GM12878 (cell line): Measurements from ENCODE around the gene NIN. TPM values are rescaled to one million over a fixed set of nuclear protein-coding genes. Genes with fewer than 3 reads are reported as not detected.

ENCODE experiments used
- ATAC-seq: fragments of 200-7000 bp; cut with Tn5 transposase; 3 replicates; pipeline ENCODE4 v1.9.1; 2020; ENCODE audit warnings: mild to moderate bottlenecking, moderate library complexity
- BruUV-seq: library from RNA; stranded (reverse); fragments of 400-500 nt; replicated peaks from 2 replicates; lab custom pipeline; 2021; lab: Mats Ljungman, UMichigan
- CTCF ChIA-PET: fragments of 300-600 bp; sonication (Branson Sonifier 250); formaldehyde crosslinking; extraction: SDS; loops from one replicate; lab custom pipeline; 2021; ENCODE audit warnings: inconsistent platforms; lab: Yijun Ruan, JAX
- POLR2A ChIA-PET: fragments of 350-600 bp; formaldehyde crosslinking; extraction: SDS; loops from one replicate; lab custom pipeline; 2021; ENCODE audit warnings: inconsistent platforms; lab: Charles Lee
- RAD21 ChIA-PET: fragments of 300-600 bp; sonication (Branson Sonifier 250); formaldehyde crosslinking; loops from one replicate; lab custom pipeline; 2023; ENCODE audit warnings: antibody characterized with exemption; ENCODE audit not compliant: unreplicated experiment; lab: Charles Lee
- SMC1A ChIA-PET: fragments of 300-600 bp; sonication (Branson Sonifier 250); formaldehyde crosslinking; loops from one replicate; lab custom pipeline; 2023; ENCODE audit not compliant: unreplicated experiment, uncharacterized antibody; lab: Charles Lee
- DNase-seq: peaks from one replicate; pipeline ENCODE4 v3.0.0-alpha.2; 2011; ENCODE audit warnings: low read depth, low spot score
- FAIRE-seq: peaks from 3 replicates; lab custom pipeline; 2011; peaks lifted over from hg19 to GRCh38; lab: Jason Lieb, UNC
- H2AFZ ChIP-seq: 2 replicates; pipeline ENCODE4 v1.6.0; 2011; ENCODE audit warnings: low read depth, low read length, control low read depth; ENCODE audit not compliant: control insufficient read depth
- H3K27ac ChIP-seq: 2 replicates; pipeline ENCODE4 v1.5.1; 2011; ENCODE audit warnings: control low read depth; ENCODE audit not compliant: control insufficient read depth, insufficient read depth
- H3K27me3 ChIP-seq, 2 experiments: replicated peaks in 1 of 2; 2 replicates each; pipeline versions ENCODE4 v1.6.0 to v1.6.1; 2011; ENCODE audit warnings: low read length in 1 of 2; ENCODE audit not compliant: control insufficient read depth in 2 of 2, insufficient read depth in 2 of 2
- H3K36me3 ChIP-seq, 2 experiments: 2 replicates each; pipeline ENCODE4 v1.5.1; 2011; ENCODE audit warnings: low read length in 1 of 2; ENCODE audit not compliant: control insufficient read depth in 2 of 2, insufficient read depth in 2 of 2
- H3K4me1 ChIP-seq: 2 replicates; pipeline ENCODE4 v1.6.1; 2011; ENCODE audit warnings: mild to moderate bottlenecking, low read length, moderate library complexity, mixed read lengths; ENCODE audit not compliant: control insufficient read depth, insufficient read depth
- H3K4me2 ChIP-seq: 2 replicates; pipeline ENCODE4 v1.6.0; 2011; ENCODE audit warnings: control low read depth; ENCODE audit not compliant: control insufficient read depth, insufficient read depth
- H3K4me3 ChIP-seq: fragments of 200-600 bp; sonication (generic); 2 replicates; pipeline ENCODE4 v1.5.1; 2016
- H3K79me2 ChIP-seq: 2 replicates; pipeline ENCODE4 v1.6.0; 2011; ENCODE audit warnings: low read length; ENCODE audit not compliant: control insufficient read depth, insufficient read depth
- H3K9ac ChIP-seq: 2 replicates; pipeline ENCODE4 v1.8.0; 2011; ENCODE audit warnings: low read length, control low read depth, mixed read lengths; ENCODE audit not compliant: control insufficient read depth, insufficient read depth
- H3K9me3 ChIP-seq: replicated peaks from 3 replicates; pipeline ENCODE4 v1.5.1; 2011; ENCODE audit warnings: mild to moderate bottlenecking, low read length; ENCODE audit not compliant: control insufficient read depth, insufficient read depth
- H4K20me1 ChIP-seq: 2 replicates; pipeline ENCODE4 v1.6.0; 2011; ENCODE audit not compliant: control insufficient read depth, insufficient read depth
- STAT3 ChIP-seq: IDR thresholded peaks from 2 replicates; pipeline ENCODE4 v1.6.1; 2011; ENCODE audit warnings: low read depth, low read length, improper control_type of control experiment
- SUPT20H ChIP-seq: IDR thresholded peaks from 2 replicates; pipeline ENCODE4 v1.6.1; 2011; ENCODE audit warnings: low read depth, mild to moderate bottlenecking, low read length, moderate library complexity, borderline replicate concordance; ENCODE audit not compliant: control insufficient read depth
- WGBS: methylation state at CpG from one replicate; pipeline ENCODE4 v1.1.6; 2016; ENCODE audit warnings: low lambda C conversion rate; ENCODE audit not compliant: insufficient replicate concordance, insufficient coverage; ENCODE audit errors: missing lambda C conversion rate; 5-methylcytosine and 5-hydroxymethylcytosine counted together
- in situ Hi-C: fragments of 300-500 bp; cut with MboI; formaldehyde crosslinking; loops from 9 replicates; pipeline ENCODE4 v1.14.3; 2018; ENCODE audit warnings: mixed read lengths
- intact Hi-C: fragments of 100-400 bp; cut with micrococcal nuclease; formaldehyde crosslinking; loops from one replicate; pipeline ENCODE4 v1.14.2; 2022; ENCODE audit not compliant: unreplicated experiment
- polyA plus RNA-seq, 11 experiments: library from polyadenylated mRNA; depleted of rRNA in 4 of 11; unstranded in 6 of 11; stranded (reverse) in 5 of 11; fragments of >200 nt; fragmentation: Nextera tagmentation in 4 of 11; fragmentation: Illumina TruSeq in 1 of 11; extraction: Ambion mirVana in 4 of 11; extraction: Trizol in 1 of 11; gene quantifications; 1 replicate in 1 of 11; 2 replicates in 10 of 11; pipeline versions ENCODE4 v1.2.1 to v1.2.3, GENCODE V29; 2011 to 2016; ENCODE audit warnings: inconsistent platforms in 2 of 11, missing spikeins in 2 of 11, low read depth in 1 of 11
- total RNA-seq, 4 experiments: library from RNA; depleted of rRNA in 3 of 4; stranded (reverse); fragments of >200 nt in 3 of 4; fragmentation: Illumina TruSeq in 1 of 4; extraction: Trizol in 1 of 4; gene quantifications; 2 replicates each; pipeline versions ENCODE4 v1.2.1 to v1.2.3, GENCODE V29; 2013 to 2021
- TF ChIP-seq, protein P1 (sequence below): fragments of 450-650 bp; formaldehyde crosslinking; IDR thresholded peaks from 2 replicates; pipeline ENCODE4 v1.4.0; 2020; ENCODE audit warnings: mild to moderate bottlenecking, moderate library complexity

Gene NIN
- total and polyA plus RNA-seq, 10 of the 15 experiments (the other 5 are each of a cell fraction or from before 2014, with no cell fraction given) = 16.2 to 135 (median 70.3) TPM

DNA sequence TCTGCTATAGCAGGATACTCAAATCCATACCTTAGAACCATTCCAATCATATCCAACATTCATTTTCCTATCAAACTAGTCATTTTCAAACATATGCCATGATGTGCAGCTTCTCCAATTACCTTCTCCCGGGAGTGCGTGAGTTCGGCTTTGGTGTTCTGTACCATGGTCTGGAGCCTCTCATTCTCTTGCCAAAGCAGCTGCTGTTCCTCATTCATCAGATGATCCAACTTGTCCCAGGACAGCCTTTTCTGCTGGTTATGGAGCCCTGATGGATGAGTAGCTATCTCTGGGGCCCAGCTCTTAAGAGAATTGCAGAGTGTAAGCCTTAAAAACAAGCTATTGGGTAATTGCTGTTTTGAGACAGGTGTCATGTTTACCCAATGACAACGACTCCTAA is 91.8 kb downstream of the NIN start:
- DNase-seq (no peak), FAIRE-seq (no peak), ATAC-seq (no peak)
- Histone ChIP-seq H3K79me2 (no peaks in the 10 kb centered on the region), H3K27ac (peak overlapping the region; percentile 77), H3K36me3 (peaks cover 6 to 33% of the 10 kb centered on the region in 2 experiments), H3K4me3 (no peak overlapping the region), H3K4me1 (peaks cover 35% of the 10 kb centered on the region), H3K4me2 (peak overlapping the region; percentile 21; the same call in 1 of the 2 replicates), H2AFZ (no peak overlapping the region), H3K27me3 (no peaks in the 10 kb centered on the region), H3K9ac (peak overlapping the region; percentile 6; the same call in 1 of the 2 replicates), H4K20me1 (no peaks in the 10 kb centered on the region), H3K9me3 (no peaks in the 10 kb centered on the region)
- SMC1A ChIA-PET = interaction anchor here (0.6 to 3.8 kb wide), 14 partner anchors 13 to 878 kb away, joined by 3 to 40 read pairs (median 7); no protein-coding TSS in a partner anchor
- intact Hi-C loops (no loop called here), in situ Hi-C loops (no loop called here)
- BruUV-seq = no TSS peak
- WGBS = 90% methylated on average over 4 of the region's 4 CpGs
- RAD21 ChIA-PET = interaction anchor here (0.8 to 3.6 kb wide), 10 partner anchors 9 to 172 kb away, joined by 3 to 24 read pairs (median 4); no protein-coding TSS in a partner anchor
- POLR2A ChIA-PET = interaction anchor here (0.6 to 1.6 kb wide), 9 partner anchors 8 to 449 kb away, joined by 3 to 10 read pairs (median 3); no protein-coding TSS in a partner anchor
- CTCF ChIA-PET = interaction anchor here (0.6 to 2.4 kb wide), 10 partner anchors 10 to 887 kb away, joined by 3 to 10 read pairs (median 4); partner anchors contain the start of gene NEMF
- TF ChIP-seq STAT3 = no peak
- TF ChIP-seq, protein P1, sequence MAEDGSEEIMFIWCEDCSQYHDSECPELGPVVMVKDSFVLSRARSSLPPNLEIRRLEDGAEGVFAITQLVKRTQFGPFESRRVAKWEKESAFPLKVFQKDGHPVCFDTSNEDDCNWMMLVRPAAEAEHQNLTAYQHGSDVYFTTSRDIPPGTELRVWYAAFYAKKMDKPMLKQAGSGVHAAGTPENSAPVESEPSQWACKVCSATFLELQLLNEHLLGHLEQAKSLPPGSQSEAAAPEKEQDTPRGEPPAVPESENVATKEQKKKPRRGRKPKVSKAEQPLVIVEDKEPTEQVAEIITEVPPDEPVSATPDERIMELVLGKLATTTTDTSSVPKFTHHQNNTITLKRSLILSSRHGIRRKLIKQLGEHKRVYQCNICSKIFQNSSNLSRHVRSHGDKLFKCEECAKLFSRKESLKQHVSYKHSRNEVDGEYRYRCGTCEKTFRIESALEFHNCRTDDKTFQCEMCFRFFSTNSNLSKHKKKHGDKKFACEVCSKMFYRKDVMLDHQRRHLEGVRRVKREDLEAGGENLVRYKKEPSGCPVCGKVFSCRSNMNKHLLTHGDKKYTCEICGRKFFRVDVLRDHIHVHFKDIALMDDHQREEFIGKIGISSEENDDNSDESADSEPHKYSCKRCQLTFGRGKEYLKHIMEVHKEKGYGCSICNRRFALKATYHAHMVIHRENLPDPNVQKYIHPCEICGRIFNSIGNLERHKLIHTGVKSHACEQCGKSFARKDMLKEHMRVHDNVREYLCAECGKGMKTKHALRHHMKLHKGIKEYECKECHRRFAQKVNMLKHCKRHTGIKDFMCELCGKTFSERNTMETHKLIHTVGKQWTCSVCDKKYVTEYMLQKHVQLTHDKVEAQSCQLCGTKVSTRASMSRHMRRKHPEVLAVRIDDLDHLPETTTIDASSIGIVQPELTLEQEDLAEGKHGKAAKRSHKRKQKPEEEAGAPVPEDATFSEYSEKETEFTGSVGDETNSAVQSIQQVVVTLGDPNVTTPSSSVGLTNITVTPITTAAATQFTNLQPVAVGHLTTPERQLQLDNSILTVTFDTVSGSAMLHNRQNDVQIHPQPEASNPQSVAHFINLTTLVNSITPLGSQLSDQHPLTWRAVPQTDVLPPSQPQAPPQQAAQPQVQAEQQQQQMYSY (CRISPR knock-in tag) = no peak
- no peak for TF ChIP-seq SUPT20H
